Measurements from ENCODE around the gene EPHB2. TPM values are rescaled to one million over a fixed set of nuclear protein-coding genes. Genes with fewer than 3 reads are reported as not detected.

Gene EPHB2
- total and polyA plus RNA-seq, 2 of the 8 experiments (the other 6 are each of a cell fraction or from before 2014, with no cell fraction given) = 15.8 to 17.2 TPM

DNA sequence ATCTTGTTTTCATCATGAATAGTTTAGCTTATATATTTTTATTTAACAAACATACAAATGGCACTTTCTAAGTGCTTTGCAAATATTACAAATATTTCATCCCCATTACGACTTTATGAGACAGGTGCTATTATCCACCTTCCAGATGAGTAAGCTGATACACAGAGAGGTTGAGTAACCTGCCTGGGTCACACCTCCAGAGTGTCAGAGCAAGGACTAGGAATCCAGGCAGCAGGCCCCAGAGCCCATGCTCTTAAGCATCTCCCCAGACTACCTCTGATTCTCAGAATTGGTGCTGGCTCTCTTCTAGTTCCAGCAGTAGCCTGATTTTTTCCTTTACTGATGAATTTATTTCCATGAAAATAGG lies 40.0 kb downstream of the EPHB2 start:
- no peak overlapping the region for H4K8ac ChIP-seq (ENCODE audit: extremely low read depth, insufficient read depth, low read length)
- no peaks in the 10 kb centered on the region for H4K20me1 ChIP-seq (replicated peaks in 1 of 2; ENCODE audit: control insufficient read depth in 1 of 2, insufficient read depth in 2 of 2, low read length in 2 of 2)
- FAIRE-seq (no peak), DNase-seq (ENCODE audit: low read depth in 1 of 2, low spot score in 2 of 2) (no peak)
- H3K23ac ChIP-seq (ENCODE audit: insufficient read length) = no peak overlapping the region
- H3K36me3 ChIP-seq (ENCODE audit: control insufficient read depth in 2 of 4, insufficient read depth in 4 of 4, low read length in 3 of 4) = no peaks in the 10 kb centered on the region; a peak in 1 of 8 replicates
- ChIA-PET CTCF (ENCODE audit: partially characterized antibody) (interaction anchor here (0.7 to 6.0 kb wide), 13 partner anchors 11 to 222 kb away, joined by 3 to 46 read pairs (median 3); no protein-coding TSS in a partner anchor), POLR2A (ENCODE audit: partially characterized antibody) (no interaction called here)
- no peaks in the 10 kb centered on the region for H3K27me3 ChIP-seq (replicated peaks in 1 of 4; ENCODE audit: control insufficient read depth in 3 of 4, extremely low read depth in 1 of 4, insufficient read depth in 3 of 4, low read length in 3 of 4)
- H3K9me3 ChIP-seq (ENCODE audit: insufficient read depth in 2 of 2, low read depth in 1 of 2, low read length in 1 of 2) = no peaks in the 10 kb centered on the region
- H3K79me1 ChIP-seq (ENCODE audit: low read depth, low read length) = no peaks in the 10 kb centered on the region
- no peak overlapping the region for H2BK5ac ChIP-seq (ENCODE audit: low read depth, low read length)
- WGBS, 2 experiments (ENCODE audit: extremely low coverage in 1 of 2, insufficient coverage in 1 of 2, insufficient read length in 1 of 2, insufficient replicate concordance in 2 of 2, low coverage in 1 of 2, low lambda C conversion rate in 2 of 2, missing lambda C conversion rate in 1 of 2) = 82% methylated on average over 1 of the region's 1 CpG; no CpG with 5 or more reads in 1 of the 2 experiments
- H2BK15ac ChIP-seq (ENCODE audit: low read length) = no peak overlapping the region
- H4K91ac ChIP-seq (replicated peaks; ENCODE audit: insufficient read length, low read length) = no peak overlapping the region
- no peak overlapping the region for H2AFZ ChIP-seq (ENCODE audit: low read length)
- no peak overlapping the region for H3K56ac ChIP-seq (replicated peaks; ENCODE audit: insufficient read length, low read depth, low read length)
- no peaks in the 10 kb centered on the region for H3K79me2 ChIP-seq (ENCODE audit: control insufficient read depth in 1 of 2, insufficient read depth in 2 of 2, low read length in 2 of 2)
- H3K4ac ChIP-seq (replicated peaks; ENCODE audit: insufficient read length, low read depth, low read length) = no peak overlapping the region
- H2AK5ac ChIP-seq (ENCODE audit: low read depth, low read length) = no peak overlapping the region
- H3K4me1 ChIP-seq (replicated peaks in 1 of 4; ENCODE audit: control insufficient read depth in 3 of 4, insufficient read depth in 4 of 4, low read length in 3 of 4) = peaks cover 0 to 5% (median 1%) of the 10 kb centered on the region in 4 experiments; a peak in 2 of 7 replicates
- no peak overlapping the region for H2BK20ac ChIP-seq (ENCODE audit: low read length)
- no peak overlapping the region for H2BK12ac ChIP-seq (ENCODE audit: low read depth, low read length)
- H4K5ac ChIP-seq (ENCODE audit: insufficient read length, low read depth, low read length) = no peak overlapping the region
- H3K23me2 ChIP-seq (ENCODE audit: low read depth, low read length) = no peaks in the 10 kb centered on the region
- H3K4me3 ChIP-seq (ENCODE audit: extremely low read depth in 1 of 4, insufficient read depth in 2 of 4, low read depth in 3 of 4, low read length in 4 of 4) = no peak overlapping the region
- H3K27ac ChIP-seq (ENCODE audit: low read depth, low read length) = no peak overlapping the region
- no peak overlapping the region for H3K9ac ChIP-seq (replicated peaks in 1 of 4; ENCODE audit: extremely low read depth in 1 of 4, low read depth in 3 of 4, low read length in 3 of 4)
- no peak overlapping the region for H3K14ac ChIP-seq (ENCODE audit: insufficient read length)
- H3K4me2 ChIP-seq (ENCODE audit: insufficient read depth in 1 of 2, low read depth in 2 of 2, low read length in 2 of 2) = no peak overlapping the region
- no peak overlapping the region for H3K18ac ChIP-seq (ENCODE audit: extremely low read depth, low read length)
- H2BK120ac ChIP-seq (replicated peaks; ENCODE audit: low read depth, low read length) = no peak overlapping the region
- no peak for TF ChIP-seq TAF7 (optimal IDR thresholded peaks at IDR 0.05; ENCODE audit: borderline replicate concordance, low read depth, low read length)
- TF ChIP-seq, protein P1, sequence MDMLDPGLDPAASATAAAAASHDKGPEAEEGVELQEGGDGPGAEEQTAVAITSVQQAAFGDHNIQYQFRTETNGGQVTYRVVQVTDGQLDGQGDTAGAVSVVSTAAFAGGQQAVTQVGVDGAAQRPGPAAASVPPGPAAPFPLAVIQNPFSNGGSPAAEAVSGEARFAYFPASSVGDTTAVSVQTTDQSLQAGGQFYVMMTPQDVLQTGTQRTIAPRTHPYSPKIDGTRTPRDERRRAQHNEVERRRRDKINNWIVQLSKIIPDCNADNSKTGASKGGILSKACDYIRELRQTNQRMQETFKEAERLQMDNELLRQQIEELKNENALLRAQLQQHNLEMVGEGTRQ (IDR thresholded peaks at IDR 0.05; ENCODE audit: low read length) = no peak
- no peak for TF ChIP-seq EGR1 (IDR thresholded peaks at IDR 0.05; ENCODE audit: borderline replicate concordance, low read depth, low read length)
- TF ChIP-seq, protein P2, sequence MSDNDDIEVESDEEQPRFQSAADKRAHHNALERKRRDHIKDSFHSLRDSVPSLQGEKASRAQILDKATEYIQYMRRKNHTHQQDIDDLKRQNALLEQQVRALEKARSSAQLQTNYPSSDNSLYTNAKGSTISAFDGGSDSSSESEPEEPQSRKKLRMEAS (IDR thresholded peaks at IDR 0.05) = no peak
- TF ChIP-seq GTF2F1 (IDR thresholded peaks at IDR 0.05; ENCODE audit: borderline replicate concordance, low read depth, low read length) = no peak
- no peak for TF ChIP-seq EP300 (IDR thresholded peaks at IDR 0.05; ENCODE audit: borderline replicate concordance in 1 of 2, low read depth in 2 of 2, low read length in 2 of 2)
- no peak for TF ChIP-seq RAD21 (IDR thresholded peaks at IDR 0.05 in 1 of 2, conservative IDR thresholded peaks at IDR 0.05 in 1 of 2; ENCODE audit: low read depth in 2 of 2, low read length in 2 of 2)
- TF ChIP-seq SRF (IDR thresholded peaks at IDR 0.05; ENCODE audit: low read depth, low read length) = no peak
- no peak for TF ChIP-seq CHD1 (IDR thresholded peaks at IDR 0.05; ENCODE audit: low read depth, low read length)
- TF ChIP-seq KDM1A (IDR thresholded peaks at IDR 0.05; ENCODE audit: borderline replicate concordance, low read length) = no peak
- TF ChIP-seq HDAC6 (IDR thresholded peaks at IDR 0.05; ENCODE audit: low read depth, low read length) = no peak
- TF ChIP-seq HDAC2 (IDR thresholded peaks at IDR 0.05; ENCODE audit: borderline replicate concordance in 1 of 2, low read depth in 2 of 2, low read length in 2 of 2) = no peak
